VCaP (cell line): ENCODE measurements around the gene DGCR8.

Experiments
- H3K27ac ChIP-seq: fragments of 450-650 bp; 2 replicates; pipeline ENCODE4 v1.5.1; 2017
- TF ChIP-seq, protein P1 (sequence below): fragments of 450-650 bp; conservative IDR thresholded peaks from 2 replicates; pipeline ENCODE4 v1.5.1; 2017; ENCODE audit warnings: mild to moderate bottlenecking, moderate library complexity

DGCR8 gene

DNA sequence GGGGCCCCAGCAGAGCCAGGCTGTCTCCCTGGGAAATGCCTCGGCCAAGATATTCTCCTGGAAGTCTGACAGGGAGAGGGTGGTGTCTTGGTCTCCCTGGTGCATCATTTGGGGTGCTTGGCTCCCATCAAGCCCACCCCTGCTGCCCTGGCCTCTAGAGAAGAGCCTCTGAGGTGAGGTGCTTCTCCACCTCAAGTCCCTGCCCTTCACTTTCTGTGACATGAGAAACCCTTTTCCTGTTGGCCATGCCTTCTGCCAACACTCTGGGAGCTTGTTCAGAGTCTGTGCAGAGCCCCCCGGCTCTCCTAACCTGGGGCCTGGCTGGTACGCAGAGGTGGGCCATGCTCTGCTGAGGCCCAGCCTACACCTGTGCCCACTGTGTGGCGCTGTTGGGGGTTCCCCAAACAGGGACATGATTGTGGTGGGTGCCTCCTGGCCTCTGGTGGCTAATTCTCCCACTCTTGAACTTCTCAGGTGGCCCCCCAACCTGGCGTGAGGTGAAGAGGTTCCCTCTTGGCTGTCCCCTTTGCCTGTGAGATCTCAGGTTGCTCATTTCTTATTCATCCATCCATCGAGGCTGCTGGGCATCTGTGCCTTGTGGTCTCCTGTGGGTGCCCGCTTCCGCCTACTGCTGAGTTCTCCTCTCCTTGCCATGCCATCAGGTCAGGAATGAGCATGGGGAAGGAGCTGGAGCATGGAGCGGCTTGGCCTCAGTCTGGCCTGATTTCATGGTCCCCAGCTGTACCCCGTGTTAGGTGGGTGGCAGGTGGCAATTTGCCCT, 19.2 kb upstream of the DGCR8 start:
- no peak overlapping the region for H3K27ac ChIP-seq
- TF ChIP-seq, protein P1, sequence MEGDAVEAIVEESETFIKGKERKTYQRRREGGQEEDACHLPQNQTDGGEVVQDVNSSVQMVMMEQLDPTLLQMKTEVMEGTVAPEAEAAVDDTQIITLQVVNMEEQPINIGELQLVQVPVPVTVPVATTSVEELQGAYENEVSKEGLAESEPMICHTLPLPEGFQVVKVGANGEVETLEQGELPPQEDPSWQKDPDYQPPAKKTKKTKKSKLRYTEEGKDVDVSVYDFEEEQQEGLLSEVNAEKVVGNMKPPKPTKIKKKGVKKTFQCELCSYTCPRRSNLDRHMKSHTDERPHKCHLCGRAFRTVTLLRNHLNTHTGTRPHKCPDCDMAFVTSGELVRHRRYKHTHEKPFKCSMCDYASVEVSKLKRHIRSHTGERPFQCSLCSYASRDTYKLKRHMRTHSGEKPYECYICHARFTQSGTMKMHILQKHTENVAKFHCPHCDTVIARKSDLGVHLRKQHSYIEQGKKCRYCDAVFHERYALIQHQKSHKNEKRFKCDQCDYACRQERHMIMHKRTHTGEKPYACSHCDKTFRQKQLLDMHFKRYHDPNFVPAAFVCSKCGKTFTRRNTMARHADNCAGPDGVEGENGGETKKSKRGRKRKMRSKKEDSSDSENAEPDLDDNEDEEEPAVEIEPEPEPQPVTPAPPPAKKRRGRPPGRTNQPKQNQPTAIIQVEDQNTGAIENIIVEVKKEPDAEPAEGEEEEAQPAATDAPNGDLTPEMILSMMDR: no peak

DNA sequence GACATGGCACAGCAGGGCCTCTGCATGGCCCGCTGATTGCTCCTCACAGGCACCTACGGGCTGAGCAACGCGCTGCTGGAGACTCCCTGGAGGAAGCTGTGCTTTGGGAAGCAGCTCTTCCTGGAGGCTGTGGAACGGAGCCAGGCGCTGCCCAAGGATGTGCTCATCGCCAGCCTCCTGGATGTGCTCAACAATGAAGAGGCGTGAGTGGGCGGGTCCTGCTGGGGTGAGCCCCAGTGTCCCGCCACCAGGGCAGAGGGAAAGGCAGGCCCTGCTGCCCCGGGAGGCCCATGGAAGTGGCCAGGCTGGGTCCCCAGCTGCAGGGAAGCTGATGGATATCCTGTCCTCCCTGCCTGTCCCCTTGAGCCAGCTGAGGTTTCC, 18.6 kb upstream of the DGCR8 start:
- no peak overlapping the region for H3K27ac ChIP-seq
- TF ChIP-seq, protein P1: no peak

DNA sequence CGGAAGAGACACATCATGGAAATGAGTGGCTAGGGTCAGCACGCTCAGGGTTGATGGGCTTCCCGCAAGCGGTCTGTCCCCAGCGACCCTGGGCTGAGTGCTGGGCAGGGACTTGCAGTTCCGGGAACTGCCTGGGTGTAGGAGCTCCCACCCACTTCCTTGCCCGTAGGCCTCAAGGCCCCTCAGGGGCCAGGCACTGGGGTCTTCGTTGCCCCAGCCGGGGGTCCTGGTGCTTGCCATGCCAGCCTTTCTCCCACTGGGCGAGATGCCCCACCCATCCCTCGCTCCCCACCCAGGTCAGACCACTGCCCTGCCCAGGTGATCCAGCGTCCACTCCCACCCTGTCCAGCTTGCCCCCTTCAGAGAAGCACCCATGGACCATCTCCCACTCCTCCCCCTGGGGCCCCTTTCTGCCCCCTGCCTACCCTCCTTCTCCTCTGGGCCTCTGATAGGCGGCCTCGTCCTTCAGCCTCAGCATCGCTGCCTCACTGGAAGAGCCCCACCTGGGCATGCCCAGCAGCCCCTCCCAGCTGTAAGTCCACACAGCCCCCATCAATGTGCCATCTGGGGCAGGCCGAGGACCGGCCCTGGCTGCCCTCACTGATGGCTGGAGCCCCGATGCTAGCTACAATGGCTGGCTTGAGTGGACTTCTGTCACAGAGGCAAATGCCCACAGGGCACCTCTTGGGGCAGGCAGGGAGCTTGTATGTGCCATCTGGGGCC, 17.8 kb upstream of the DGCR8 start:
- H3K27ac ChIP-seq: no peak overlapping the region
- TF ChIP-seq, protein P1: no peak

DNA sequence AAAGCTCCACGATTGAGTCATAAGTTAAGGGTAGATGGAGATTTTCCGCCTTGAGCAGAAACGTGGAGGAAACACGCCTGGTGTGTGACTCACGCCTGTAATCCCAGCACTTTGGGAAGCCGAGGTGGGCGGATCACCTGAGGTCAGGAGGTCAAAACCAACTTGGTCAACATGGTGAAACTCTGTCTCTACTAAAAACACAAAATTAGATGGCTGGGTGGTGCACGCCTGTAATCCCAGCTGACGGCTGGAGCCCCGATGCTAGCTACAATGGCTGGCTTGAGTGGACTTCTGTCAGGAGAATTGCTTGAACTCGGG, 17.3 kb upstream of the DGCR8 start:
- H3K27ac ChIP-seq: no peak overlapping the region
- TF ChIP-seq, protein P1: no peak

DNA sequence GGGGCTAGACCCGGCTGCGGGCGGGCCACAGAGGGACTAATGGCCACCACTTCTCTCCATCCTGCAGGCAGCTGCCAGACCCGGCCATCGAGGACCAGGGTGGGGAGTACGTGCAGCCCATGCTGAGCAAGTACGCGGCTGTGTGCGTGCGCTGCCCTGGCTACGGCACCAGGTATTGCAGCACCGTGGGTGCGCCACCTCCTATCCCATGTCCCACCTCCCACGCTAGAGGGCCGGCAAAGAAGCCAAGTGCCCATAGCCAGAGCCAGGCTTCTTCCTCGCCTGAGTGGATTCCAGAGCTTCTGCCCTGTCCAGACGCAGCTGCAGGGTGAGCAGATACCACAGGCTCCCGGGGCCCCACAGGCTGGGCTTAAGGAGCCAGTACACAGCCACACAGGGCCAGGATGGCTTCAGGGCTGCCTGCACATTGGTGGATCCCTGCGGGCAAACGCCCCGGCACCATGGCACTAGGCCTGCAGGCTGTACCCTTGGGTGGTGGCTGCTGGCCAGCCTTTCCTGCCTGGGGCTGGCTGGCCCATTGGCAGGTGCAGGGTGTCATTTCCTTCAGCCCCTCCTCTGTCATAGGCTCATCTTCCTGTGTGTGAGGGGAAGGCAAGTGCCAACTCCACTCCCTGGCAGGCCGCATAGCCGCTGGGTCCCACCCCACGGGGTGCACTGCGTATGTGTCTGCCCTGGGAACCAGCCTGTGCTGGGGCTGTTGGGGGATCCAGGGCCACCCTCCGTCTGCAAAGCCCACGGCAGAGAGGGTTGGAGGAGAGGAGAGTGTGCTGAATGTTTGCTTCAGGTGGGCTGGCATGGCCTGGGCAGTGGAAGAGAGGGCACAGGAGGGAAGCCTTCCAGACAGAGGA, 16.5 kb upstream of the DGCR8 start:
- no peak overlapping the region for H3K27ac ChIP-seq
- TF ChIP-seq, protein P1: no peak

DNA sequence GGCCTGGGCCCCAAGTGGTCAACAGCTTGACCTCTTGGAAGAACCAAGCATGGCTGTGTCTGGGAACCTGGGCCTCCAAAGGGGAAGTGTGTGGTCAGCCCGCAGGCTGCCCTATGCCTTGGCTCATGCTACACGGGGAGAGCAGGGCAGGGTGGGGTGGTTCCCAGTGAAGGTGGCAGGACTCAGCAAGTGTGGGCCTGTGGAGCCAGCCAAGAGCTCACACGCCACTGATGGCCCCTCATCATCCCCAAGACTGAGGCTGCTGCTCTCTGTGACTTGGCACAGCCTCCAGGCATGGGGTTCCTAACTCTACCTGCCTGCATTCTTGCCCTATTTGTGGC, 15.9 kb upstream of the DGCR8 start:
- no peak overlapping the region for H3K27ac ChIP-seq
- TF ChIP-seq, protein P1: no peak
